ENCODE results near the gene TFAM.
A peak's percentile ranks its signal among the peaks of the same experiment; 100 is the strongest.
"Not testable (repeated sequence)": the region's sequence is repeated elsewhere in the genome, so short reads cannot be mapped to it uniquely, and the experiment has no call there.

Gene TFAM

GRCh38 chr10:58373442-58373827, 11.8 kb upstream of the TFAM start:
- DNase-seq: no peak

GRCh38 chr10:58382489-58382995, 2.7 kb upstream of the TFAM start:
- DNase-seq: no peak

GRCh38 chr10:58384095-58384494, 1.1 kb upstream of the TFAM start:
- peak; percentile 80 for DNase-seq

- no peak for DNase-seq
Measured at GRCh38 chr10:58384544-58384998, 639 bp upstream of the TFAM start.

GRCh38 chr10:58385784-58386112, 538 bp downstream of the TFAM start:
- DNase-seq: no peak

GRCh38 chr10:58389024-58389423, 3.8 kb downstream of the TFAM start:
- DNase-seq: no peak

GRCh38 chr10:58393317-58393716, 8.1 kb downstream of the TFAM start:
- no peak for DNase-seq

- no peak for DNase-seq
Measured at GRCh38 chr10:58394471-58394870, 9.3 kb downstream of the TFAM start.

GRCh38 chr10:58396057-58396456, 10.8 kb downstream of the TFAM start:
- DNase-seq: no peak

GRCh38 chr10:58397830-58398229, 12.6 kb downstream of the TFAM start:
- DNase-seq: no peak

- DNase-seq: no peak
Measured at GRCh38 chr10:58399410-58399809, 14.2 kb downstream of the TFAM start.

GRCh38 chr10:58400609-58401008, 15.4 kb downstream of the TFAM start:
- no peak for DNase-seq

GRCh38 chr10:58404001-58404400, 18.8 kb downstream of the TFAM start:
- no peak for DNase-seq

GRCh38 chr10:58409956-58410610, 24.9 kb downstream of the TFAM start:
- no peak for DNase-seq

- DNase-seq: no peak
Measured at GRCh38 chr10:58412502-58412961, 27.3 kb downstream of the TFAM start.

- DNase-seq: no peak
Measured at GRCh38 chr10:58414270-58415041, 29.2 kb downstream of the TFAM start.

- DNase-seq: no peak
Measured at GRCh38 chr10:58415757-58416156, 30.5 kb downstream of the TFAM start.

GRCh38 chr10:58417902-58418301, 32.7 kb downstream of the TFAM start:
- not testable (repeated sequence) for DNase-seq

- DNase-seq: no peak
Measured at GRCh38 chr10:58424176-58424575, 39.0 kb downstream of the TFAM start.

- DNase-seq: not testable (repeated sequence)
Measured at GRCh38 chr10:58428436-58428835, 43.2 kb downstream of the TFAM start.

GRCh38 chr10:58431903-58432302, 46.7 kb downstream of the TFAM start:
- no peak for DNase-seq

- DNase-seq: no peak
Measured at GRCh38 chr10:58433066-58433465, 47.9 kb downstream of the TFAM start.

- DNase-seq: no peak
Measured at GRCh38 chr10:58433571-58433970, 48.4 kb downstream of the TFAM start.

- DNase-seq: no peak
Measured at GRCh38 chr10:58435297-58435985, 50.2 kb downstream of the TFAM start.
